Aorta (tissue), 5 donors: ENCODE results near the gene VPS52. TPM values are rescaled to one million over a fixed set of nuclear protein-coding genes. Genes with fewer than 3 reads are reported as not detected.
A peak's percentile ranks its signal among the peaks of the same experiment; 100 is the strongest.

Source experiments
- ATAC-seq: fragments of 200-7000 bp; cut with Tn5 transposase; one replicate; pipeline ENCODE4 v1.9.1; 2022; ENCODE audit warnings: moderate library complexity; ENCODE audit not compliant: low FRiP score
- DNase-seq, 2 donors: peaks; one replicate each; pipeline ENCODE4 v3.0.0-alpha.2; 2020
- H3K27ac ChIP-seq, 2 donors: one replicate each; pipeline ENCODE4 v1.5.1; 2013; ENCODE audit warnings: low read length in 2 of 2, mild to moderate bottlenecking in 2 of 2, moderate library complexity in 2 of 2, control low read depth in 1 of 2, inconsistent platforms in 1 of 2, low read depth in 1 of 2
- H3K27me3 ChIP-seq, 2 donors: one replicate each; pipeline ENCODE4 v1.6.1; 2013; ENCODE audit warnings: control low read depth in 1 of 2, low read length in 1 of 2, mild to moderate bottlenecking in 1 of 2, moderate library complexity in 1 of 2; ENCODE audit not compliant: insufficient read depth in 2 of 2, control insufficient read depth in 1 of 2
- H3K36me3 ChIP-seq, 2 donors: one replicate each; pipeline ENCODE4 v1.6.1; 2013; ENCODE audit warnings: control low read depth in 1 of 2, low read length in 1 of 2, mild to moderate bottlenecking in 1 of 2; ENCODE audit not compliant: insufficient read depth in 2 of 2, control insufficient read depth in 1 of 2
- H3K4me1 ChIP-seq, 2 donors: one replicate each; pipeline ENCODE4 v1.6.1; 2013; ENCODE audit warnings: low read length in 2 of 2, control low read depth in 1 of 2, mild to moderate bottlenecking in 1 of 2, moderate library complexity in 1 of 2; ENCODE audit not compliant: insufficient read depth in 2 of 2, control insufficient read depth in 1 of 2
- H3K4me3 ChIP-seq, 2 donors: one replicate each; pipeline ENCODE4 v1.5.1; 2013; ENCODE audit warnings: low read length in 2 of 2, control low read depth in 1 of 2, mild to moderate bottlenecking in 1 of 2
- H3K9me3 ChIP-seq: one replicate; pipeline ENCODE4 v1.6.1; 2013; ENCODE audit warnings: mild to moderate bottlenecking, low read length; ENCODE audit not compliant: control insufficient read depth
- whole genome bisulfite sequencing, 2 donors: extraction: QIAGEN DNeasy Blood & Tissue Kit; methylation state at CpG; one replicate each; pipeline ENCODE4 v1.1.7; 2013; 5-methylcytosine and 5-hydroxymethylcytosine counted together
- intact Hi-C, 2 donors: fragments of 100-400 bp; cut with DNase I; formaldehyde crosslinking; loops; one replicate each; pipeline versions ENCODE4 v1.14.2 to v1.15.0; 2022
- microRNA-seq, 2 donors: library from miRNA; unstranded; fragments of <30 nt; microRNA quantifications; one replicate each; pipeline ENCODE4 v1.2.0, GENCODE V29; 2020
- polyA plus RNA-seq, 2 donors: library from polyadenylated mRNA; stranded (reverse); fragments of 200-250 nt; gene quantifications; one replicate each; pipeline ENCODE4 v1.2.3, GENCODE V29; 2013
- total RNA-seq, 2 donors: library from RNA; stranded (reverse); fragmentation: NEBNext Ultra II Directional; extraction: Animal tissue kit (Norgen Biotek cat#: 25700); gene quantifications; one replicate each; pipeline ENCODE4 v1.2.1, GENCODE V29; 2021
- donor health status: healthy with polysubstance abuse.
- donor health status: Bipolar disorder and iron deficiency.
- donor health status: DM: no; HTN: no; CAD: no.
- donor health status: DM: no; HTN: no; CAD: no.
- donor health status: DM: yes; HTN: yes; CAD: no.

Gene VPS52
- total and polyA plus RNA-seq, 4 donors: 16.0 to 66.6 (median 41.8) TPM

DNA sequence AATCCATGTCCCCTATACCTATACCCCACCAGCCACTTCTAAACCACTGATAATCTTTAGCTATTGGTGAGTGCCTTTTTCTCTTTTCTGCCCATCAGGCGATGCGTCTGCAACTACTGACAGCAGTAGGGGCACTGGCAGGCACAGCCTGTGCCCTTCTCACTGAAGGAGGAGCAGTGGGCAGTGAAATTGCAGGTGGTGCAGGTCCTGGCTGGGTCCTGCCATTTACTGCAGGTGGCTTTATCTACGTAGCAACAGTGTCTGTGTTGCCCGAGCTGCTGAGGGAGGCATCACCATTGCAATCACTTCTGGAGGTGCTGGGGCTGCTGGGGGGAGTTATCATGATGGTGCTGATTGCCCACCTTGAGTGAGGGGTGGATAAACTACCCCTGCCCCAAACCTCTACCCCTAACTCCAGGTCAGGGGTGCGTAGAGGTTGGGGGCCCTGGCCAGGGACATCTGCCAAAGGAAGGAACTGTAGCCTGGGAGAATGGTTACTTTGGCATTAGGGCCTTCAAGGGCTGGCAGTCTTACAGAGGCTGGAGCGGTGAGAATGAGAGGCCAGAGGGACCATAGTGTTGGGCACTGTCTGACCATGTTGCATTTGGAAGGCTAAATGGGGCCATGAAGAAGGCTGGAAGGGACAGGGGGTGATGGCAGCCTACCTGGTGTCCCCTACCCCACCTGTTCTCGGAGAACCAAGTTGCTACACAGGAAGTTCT is 68.1 kb downstream of the VPS52 start:
- intact Hi-C loops: loop anchor here in 1 of 2 donors (5.0 to 10.0 kb wide), 5 partner anchors 211 to 1799 kb away; partner anchors contain the start of genes BRD2, CUTA, GPSM3 and MICA
- Histone ChIP-seq H3K9me3 (no peaks in the 10 kb centered on the region), H3K27ac (no peak overlapping the region), H3K4me1 (no peaks in the 10 kb centered on the region), H3K36me3 (peaks cover 0 to 3% of the 10 kb centered on the region in 2 donors), H3K4me3 (no peak overlapping the region), H3K27me3 (no peaks in the 10 kb centered on the region)
- DNase-seq (no peak), ATAC-seq (no peak)
- WGBS, 2 donors: 63% methylated on average over 7 of the region's 7 CpGs

DNA sequence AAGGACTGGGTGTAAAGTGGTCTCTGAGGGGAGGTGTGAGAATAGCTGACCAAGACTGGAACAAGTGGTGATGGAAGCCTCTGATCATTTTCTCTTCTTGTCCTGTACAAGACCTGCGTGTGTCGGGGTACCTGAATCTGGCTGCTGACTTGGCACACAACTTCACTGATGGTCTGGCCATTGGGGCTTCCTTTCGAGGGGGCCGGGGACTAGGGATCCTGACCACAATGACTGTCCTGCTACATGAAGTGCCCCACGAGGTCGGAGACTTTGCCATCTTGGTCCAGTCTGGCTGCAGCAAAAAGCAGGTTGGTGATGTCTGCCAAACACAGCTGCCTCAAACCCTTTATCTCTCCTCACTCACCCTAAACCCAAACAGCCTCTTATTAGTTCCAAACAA is 68.9 kb downstream of the VPS52 start:
- Histone ChIP-seq H3K27me3 (no peaks in the 10 kb centered on the region), H3K36me3 (peaks cover 0 to 3% of the 10 kb centered on the region in 2 donors), H3K27ac (no peak overlapping the region), H3K4me1 (no peaks in the 10 kb centered on the region), H3K4me3 (no peak overlapping the region), H3K9me3 (no peaks in the 10 kb centered on the region)
- ATAC-seq (no peak), DNase-seq (no peak)
- 81% methylated on average over 6 of the region's 6 CpGs for WGBS, 2 donors
- intact Hi-C loops: loop anchor here in 1 of 2 donors (5.0 to 10.0 kb wide), 5 partner anchors 212 to 1798 kb away; partner anchors contain the start of genes BRD2, CUTA, GPSM3 and MICA

DNA sequence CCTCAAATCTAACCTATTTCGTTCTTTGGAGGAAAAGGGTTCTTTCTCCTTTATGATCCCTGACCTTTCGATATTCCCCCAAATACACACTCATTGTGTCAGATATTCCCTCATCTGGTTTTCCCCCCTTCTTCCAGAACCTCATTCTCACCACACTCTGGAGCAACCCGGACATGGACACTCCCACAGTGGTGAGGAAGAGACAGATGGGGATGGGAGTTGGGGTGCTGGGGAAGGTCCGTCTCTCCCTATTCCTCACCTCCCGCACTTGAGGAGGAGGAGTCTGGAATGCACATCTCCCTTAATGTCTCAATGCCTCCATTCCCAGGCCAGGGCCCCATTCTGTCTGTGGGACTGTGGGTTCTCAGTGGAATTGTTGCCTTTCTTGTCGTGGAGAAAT is 69.7 kb downstream of the VPS52 start:
- no peak for ATAC-seq
- 68 to 69% methylated on average over 6 of the region's 6 CpGs for WGBS, 2 donors
- no peak for DNase-seq
- H3K4me3 ChIP-seq: peak overlapping the region in 1 of 2 donors; percentile 72
- no peaks in the 10 kb centered on the region for H3K27me3 ChIP-seq
- no peaks in the 10 kb centered on the region for H3K9me3 ChIP-seq
- peaks cover 0 to 3% of the 10 kb centered on the region in 2 donors for H3K36me3 ChIP-seq
- intact Hi-C loops: loop anchor here in 1 of 2 donors (2.0 to 10.0 kb wide), 6 partner anchors 47 to 1797 kb away; partner anchors contain the start of genes BRD2, CUTA, GPSM3 and MICA
- H3K27ac ChIP-seq: no peak overlapping the region
- no peaks in the 10 kb centered on the region for H3K4me1 ChIP-seq

DNA sequence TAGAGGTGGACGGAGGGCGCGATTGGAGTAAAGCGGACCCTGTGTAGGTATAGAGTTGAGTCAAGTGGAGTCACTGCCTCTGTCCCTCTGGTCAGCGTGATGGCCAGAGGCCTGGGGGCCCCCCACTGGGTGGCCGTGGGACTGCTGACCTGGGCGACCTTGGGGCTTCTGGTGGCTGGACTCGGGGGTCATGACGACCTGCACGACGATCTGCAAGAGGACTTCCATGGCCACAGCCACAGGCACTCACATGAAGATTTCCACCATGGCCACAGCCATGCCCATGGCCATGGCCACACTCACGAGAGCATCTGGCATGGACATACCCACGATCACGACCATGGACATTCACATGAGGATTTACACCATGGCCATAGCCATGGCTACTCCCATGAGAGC is 70.5 kb downstream of the VPS52 start:
- 1% methylated on average over 14 of the region's 14 CpGs for WGBS, 2 donors
- Histone ChIP-seq H3K4me3 (peak overlapping the region; percentile 46 to 72), H3K9me3 (no peaks in the 10 kb centered on the region), H3K4me1 (no peaks in the 10 kb centered on the region), H3K27ac (peak overlapping the region; percentile 23 to 64), H3K36me3 (peaks cover 0 to 3% of the 10 kb centered on the region in 2 donors), H3K27me3 (no peaks in the 10 kb centered on the region)
- ATAC-seq (no peak), DNase-seq (no peak)
- intact Hi-C loops: loop anchor here in 1 of 2 donors (2.0 to 10.0 kb wide), 6 partner anchors 48 to 1796 kb away; partner anchors contain the start of genes BRD2, CUTA, GPSM3 and MICA

Small RNA genes lying within 50 kb of the gene (microRNA-seq; reads per million reads assigned to microRNA genes)
- gene MIR219A1 (3.0 to 4.8 reads per million in 2 donors), gene MIR6834 (0 to 0.99 reads per million in 2 donors), gene MIR6873 (0 reads per million in 2 donors)

Other genes with a start within 250 kb of the VPS52 start
- 100 to 1,000 TPM; 122 to 203 TPM for gene HLA-DPA1, start 198.2 kb downstream of the VPS52 start, total RNA-seq
- gene HLA-DPA1, start 198.2 kb downstream of the VPS52 start, polyA plus RNA-seq: 10 to 100 TPM; 18.6 to 74.9 TPM
- 100 to 1,000 TPM in 1 of 2 donors, 10 to 100 TPM in 1; 98.9 to 215 TPM for gene HLA-DPB1, start 195.9 kb downstream of the VPS52 start, total RNA-seq
- gene HLA-DPB1, start 195.9 kb downstream of the VPS52 start, polyA plus RNA-seq: 100 to 1,000 TPM in 1 of 2 donors, 10 to 100 TPM in 1; 45.4 to 113 TPM
- gene COL11A2, start 79.4 kb downstream of the VPS52 start, total RNA-seq: 1 to 10 TPM; 1.6 to 1.7 TPM
- gene COL11A2, start 79.4 kb downstream of the VPS52 start, polyA plus RNA-seq: 1 to 10 TPM in 1 of 2 donors, under 1 TPM in 1; 0.13 to 3.6 TPM
- gene RXRB, start 71.2 kb downstream of the VPS52 start, total RNA-seq: 10 to 100 TPM; 51.6 to 55.4 TPM
- 100 to 1,000 TPM in 1 of 2 donors, 10 to 100 TPM in 1; 14.1 to 120 TPM for gene RXRB, start 71.2 kb downstream of the VPS52 start, polyA plus RNA-seq
- gene SLC39A7, start 71.0 kb downstream of the VPS52 start, total RNA-seq: 10 to 100 TPM; 86.9 to 90.3 TPM
- gene SLC39A7, start 71.0 kb downstream of the VPS52 start, polyA plus RNA-seq: 100 to 1,000 TPM in 1 of 2 donors, 10 to 100 TPM in 1; 59.7 to 102 TPM
- 1 to 10 TPM; 2.7 to 4.4 TPM for gene HSD17B8, start 67.2 kb downstream of the VPS52 start, total RNA-seq
- 1 to 10 TPM; 4.4 to 8.8 TPM for gene HSD17B8, start 67.2 kb downstream of the VPS52 start, polyA plus RNA-seq
- 10 to 100 TPM; 34.1 to 38.1 TPM for gene RING1, start 63.4 kb downstream of the VPS52 start, total RNA-seq
- 10 to 100 TPM; 26.4 to 64.0 TPM for gene RING1, start 63.4 kb downstream of the VPS52 start, polyA plus RNA-seq
- 1,000 to 10,000 TPM; 1,497 to 1,720 TPM for gene RPS18, start 199 bp upstream of the VPS52 start, total RNA-seq
- 1,000 to 10,000 TPM; 4,066 to 5,431 TPM for gene RPS18, start 199 bp upstream of the VPS52 start, polyA plus RNA-seq
- 10 to 100 TPM; 12.7 to 14.3 TPM for gene B3GALT4, start 5.2 kb upstream of the VPS52 start, total RNA-seq
- 10 to 100 TPM in 1 of 2 donors, 1 to 10 TPM in 1; 8.3 to 17.0 TPM for gene B3GALT4, start 5.2 kb upstream of the VPS52 start, polyA plus RNA-seq
- gene WDR46, start 17.4 kb upstream of the VPS52 start, total RNA-seq: 10 to 100 TPM; 40.6 TPM
- 100 to 1,000 TPM in 1 of 2 donors, 10 to 100 TPM in 1; 24.5 to 143 TPM for gene WDR46, start 17.4 kb upstream of the VPS52 start, polyA plus RNA-seq
- gene PFDN6, start 17.7 kb upstream of the VPS52 start, total RNA-seq: 10 to 100 TPM; 19.8 to 23.7 TPM
- gene PFDN6, start 17.7 kb upstream of the VPS52 start, polyA plus RNA-seq: 100 to 1,000 TPM in 1 of 2 donors, 10 to 100 TPM in 1; 71.4 to 114 TPM
- gene RGL2, start 27.1 kb upstream of the VPS52 start, total RNA-seq: 100 to 1,000 TPM in 1 of 2 donors, 10 to 100 TPM in 1; 71.5 to 107 TPM
- gene RGL2, start 27.1 kb upstream of the VPS52 start, polyA plus RNA-seq: 100 to 1,000 TPM in 1 of 2 donors, 10 to 100 TPM in 1; 20.3 to 178 TPM
- 100 to 1,000 TPM in 1 of 2 donors, 10 to 100 TPM in 1; 73.9 to 113 TPM for gene TAPBP, start 42.2 kb upstream of the VPS52 start, total RNA-seq
- 10 to 100 TPM; 12.5 to 34.7 TPM for gene TAPBP, start 42.2 kb upstream of the VPS52 start, polyA plus RNA-seq
- gene ZBTB22, start 45.9 kb upstream of the VPS52 start, total RNA-seq: 10 to 100 TPM; 21.3 TPM
- 10 to 100 TPM in 1 of 2 donors, 1 to 10 TPM in 1; 6.4 to 15.1 TPM for gene ZBTB22, start 45.9 kb upstream of the VPS52 start, polyA plus RNA-seq
- gene DAXX, start 51.1 kb upstream of the VPS52 start, total RNA-seq: 10 to 100 TPM; 36.6 to 40.7 TPM
- 10 to 100 TPM; 21.5 to 31.5 TPM for gene DAXX, start 51.1 kb upstream of the VPS52 start, polyA plus RNA-seq
- gene KIFC1, start 119.9 kb upstream of the VPS52 start, total RNA-seq: 1 to 10 TPM; 1.3 to 2.0 TPM
- gene KIFC1, start 119.9 kb upstream of the VPS52 start, polyA plus RNA-seq: 1 to 10 TPM in 1 of 2 donors, not detected in 1; 1.5 TPM
- 10 to 100 TPM; 86.4 to 92.8 TPM for gene PHF1, start 139.1 kb upstream of the VPS52 start, total RNA-seq
- 100 to 1,000 TPM in 1 of 2 donors, 10 to 100 TPM in 1; 49.8 to 218 TPM for gene PHF1, start 139.1 kb upstream of the VPS52 start, polyA plus RNA-seq
- gene CUTA, start 146.2 kb upstream of the VPS52 start, total RNA-seq: 100 to 1,000 TPM in 1 of 2 donors, 10 to 100 TPM in 1; 89.9 to 111 TPM
- gene CUTA, start 146.2 kb upstream of the VPS52 start, polyA plus RNA-seq: 100 to 1,000 TPM; 120 to 191 TPM
- 10 to 100 TPM; 31.7 to 39.4 TPM for gene SYNGAP1, start 148.2 kb upstream of the VPS52 start, total RNA-seq
- 10 to 100 TPM in 1 of 2 donors, 1 to 10 TPM in 1; 4.4 to 16.4 TPM for gene SYNGAP1, start 148.2 kb upstream of the VPS52 start, polyA plus RNA-seq
- 1 to 10 TPM; 3.0 to 4.2 TPM for gene ZBTB9, start 182.7 kb upstream of the VPS52 start, total RNA-seq
- gene ZBTB9, start 182.7 kb upstream of the VPS52 start, polyA plus RNA-seq: 1 to 10 TPM; 1.4 to 1.5 TPM